Measurements from ENCODE around the gene ECHDC3. TPM values are rescaled to one million over a fixed set of nuclear protein-coding genes. Genes with fewer than 3 reads are reported as not detected.
A peak's percentile ranks its signal among the peaks of the same experiment; 100 is the strongest.

The ECHDC3 gene
- total and polyA plus RNA-seq, 2 of the 13 experiments (the other 11 are each of a cell fraction or from before 2014, with no cell fraction given) = not detected

DNA sequence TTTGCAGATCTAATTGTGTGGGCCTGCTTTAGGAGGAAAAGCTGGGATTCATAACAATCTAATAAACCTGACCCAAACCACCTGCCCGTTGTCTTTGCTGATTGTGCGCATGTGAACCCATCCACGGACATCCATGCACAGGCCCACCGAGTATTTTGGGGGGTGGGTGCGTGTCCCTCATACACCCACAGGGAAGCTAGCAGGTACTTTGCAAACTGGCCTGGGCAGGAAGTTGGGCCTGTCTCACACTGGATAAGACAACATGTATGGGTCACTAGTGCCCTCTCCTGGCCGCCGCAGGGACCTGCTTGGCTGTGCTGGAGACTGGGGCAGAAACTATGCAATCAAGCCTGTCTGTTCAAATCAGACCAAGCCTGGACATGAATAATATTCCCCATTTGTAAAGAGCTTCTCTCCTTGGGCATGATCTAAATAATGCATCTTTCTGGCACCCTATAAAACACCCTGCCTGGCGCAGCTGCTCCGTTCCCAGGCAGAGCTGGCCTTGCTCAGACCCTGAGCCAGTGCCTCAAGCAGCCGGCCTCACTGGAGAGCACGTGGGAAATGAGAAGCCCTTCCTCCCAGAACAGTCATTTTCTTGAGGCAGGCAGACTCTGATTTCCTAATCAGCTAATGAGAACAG, 15.8 kb downstream of the ECHDC3 start (continued):
- peak; percentile 67; the same call in 1 of the 2 replicates for TF ChIP-seq ZNF235 (CRISPR knock-in tag; IDR thresholded peaks at IDR 0.05; ENCODE audit: borderline replicate concordance)
- TF ChIP-seq, protein P1, sequence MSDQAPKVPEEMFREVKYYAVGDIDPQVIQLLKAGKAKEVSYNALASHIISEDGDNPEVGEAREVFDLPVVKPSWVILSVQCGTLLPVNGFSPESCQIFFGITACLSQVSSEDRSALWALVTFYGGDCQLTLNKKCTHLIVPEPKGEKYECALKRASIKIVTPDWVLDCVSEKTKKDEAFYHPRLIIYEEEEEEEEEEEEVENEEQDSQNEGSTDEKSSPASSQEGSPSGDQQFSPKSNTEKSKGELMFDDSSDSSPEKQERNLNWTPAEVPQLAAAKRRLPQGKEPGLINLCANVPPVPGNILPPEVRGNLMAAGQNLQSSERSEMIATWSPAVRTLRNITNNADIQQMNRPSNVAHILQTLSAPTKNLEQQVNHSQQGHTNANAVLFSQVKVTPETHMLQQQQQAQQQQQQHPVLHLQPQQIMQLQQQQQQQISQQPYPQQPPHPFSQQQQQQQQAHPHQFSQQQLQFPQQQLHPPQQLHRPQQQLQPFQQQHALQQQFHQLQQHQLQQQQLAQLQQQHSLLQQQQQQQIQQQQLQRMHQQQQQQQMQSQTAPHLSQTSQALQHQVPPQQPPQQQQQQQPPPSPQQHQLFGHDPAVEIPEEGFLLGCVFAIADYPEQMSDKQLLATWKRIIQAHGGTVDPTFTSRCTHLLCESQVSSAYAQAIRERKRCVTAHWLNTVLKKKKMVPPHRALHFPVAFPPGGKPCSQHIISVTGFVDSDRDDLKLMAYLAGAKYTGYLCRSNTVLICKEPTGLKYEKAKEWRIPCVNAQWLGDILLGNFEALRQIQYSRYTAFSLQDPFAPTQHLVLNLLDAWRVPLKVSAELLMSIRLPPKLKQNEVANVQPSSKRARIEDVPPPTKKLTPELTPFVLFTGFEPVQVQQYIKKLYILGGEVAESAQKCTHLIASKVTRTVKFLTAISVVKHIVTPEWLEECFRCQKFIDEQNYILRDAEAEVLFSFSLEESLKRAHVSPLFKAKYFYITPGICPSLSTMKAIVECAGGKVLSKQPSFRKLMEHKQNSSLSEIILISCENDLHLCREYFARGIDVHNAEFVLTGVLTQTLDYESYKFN (CRISPR knock-in tag; conservative IDR thresholded peaks at IDR 0.05) = peak; percentile 47; the same call in 1 of the 2 replicates
- TF ChIP-seq, protein P2, sequence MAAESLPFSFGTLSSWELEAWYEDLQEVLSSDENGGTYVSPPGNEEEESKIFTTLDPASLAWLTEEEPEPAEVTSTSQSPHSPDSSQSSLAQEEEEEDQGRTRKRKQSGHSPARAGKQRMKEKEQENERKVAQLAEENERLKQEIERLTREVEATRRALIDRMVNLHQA (CRISPR knock-in tag; IDR thresholded peaks at IDR 0.05) = no peak
- peak; percentile 99 for TF ChIP-seq STAG1 (CRISPR knock-in tag; IDR thresholded peaks at IDR 0.05)
- no peak for TF ChIP-seq PCBP2 (optimal IDR thresholded peaks at IDR 0.05; ENCODE audit: low read depth, low read length, poor library complexity, severe bottlenecking)
- 0 out of 2 replicates have a peak, but pooled peaks have one; percentile 69 for TF ChIP-seq ZNF567 (CRISPR knock-in tag; IDR thresholded peaks at IDR 0.05; ENCODE audit: borderline replicate concordance)
- TF ChIP-seq MEIS1 (CRISPR knock-in tag; IDR thresholded peaks at IDR 0.05; ENCODE audit: borderline replicate concordance) = 0 out of 2 replicates have a peak, but pooled peaks have one; percentile 17
- TF ChIP-seq FOXK2 (IDR thresholded peaks at IDR 0.05) = no peak
- TF ChIP-seq, protein P3, sequence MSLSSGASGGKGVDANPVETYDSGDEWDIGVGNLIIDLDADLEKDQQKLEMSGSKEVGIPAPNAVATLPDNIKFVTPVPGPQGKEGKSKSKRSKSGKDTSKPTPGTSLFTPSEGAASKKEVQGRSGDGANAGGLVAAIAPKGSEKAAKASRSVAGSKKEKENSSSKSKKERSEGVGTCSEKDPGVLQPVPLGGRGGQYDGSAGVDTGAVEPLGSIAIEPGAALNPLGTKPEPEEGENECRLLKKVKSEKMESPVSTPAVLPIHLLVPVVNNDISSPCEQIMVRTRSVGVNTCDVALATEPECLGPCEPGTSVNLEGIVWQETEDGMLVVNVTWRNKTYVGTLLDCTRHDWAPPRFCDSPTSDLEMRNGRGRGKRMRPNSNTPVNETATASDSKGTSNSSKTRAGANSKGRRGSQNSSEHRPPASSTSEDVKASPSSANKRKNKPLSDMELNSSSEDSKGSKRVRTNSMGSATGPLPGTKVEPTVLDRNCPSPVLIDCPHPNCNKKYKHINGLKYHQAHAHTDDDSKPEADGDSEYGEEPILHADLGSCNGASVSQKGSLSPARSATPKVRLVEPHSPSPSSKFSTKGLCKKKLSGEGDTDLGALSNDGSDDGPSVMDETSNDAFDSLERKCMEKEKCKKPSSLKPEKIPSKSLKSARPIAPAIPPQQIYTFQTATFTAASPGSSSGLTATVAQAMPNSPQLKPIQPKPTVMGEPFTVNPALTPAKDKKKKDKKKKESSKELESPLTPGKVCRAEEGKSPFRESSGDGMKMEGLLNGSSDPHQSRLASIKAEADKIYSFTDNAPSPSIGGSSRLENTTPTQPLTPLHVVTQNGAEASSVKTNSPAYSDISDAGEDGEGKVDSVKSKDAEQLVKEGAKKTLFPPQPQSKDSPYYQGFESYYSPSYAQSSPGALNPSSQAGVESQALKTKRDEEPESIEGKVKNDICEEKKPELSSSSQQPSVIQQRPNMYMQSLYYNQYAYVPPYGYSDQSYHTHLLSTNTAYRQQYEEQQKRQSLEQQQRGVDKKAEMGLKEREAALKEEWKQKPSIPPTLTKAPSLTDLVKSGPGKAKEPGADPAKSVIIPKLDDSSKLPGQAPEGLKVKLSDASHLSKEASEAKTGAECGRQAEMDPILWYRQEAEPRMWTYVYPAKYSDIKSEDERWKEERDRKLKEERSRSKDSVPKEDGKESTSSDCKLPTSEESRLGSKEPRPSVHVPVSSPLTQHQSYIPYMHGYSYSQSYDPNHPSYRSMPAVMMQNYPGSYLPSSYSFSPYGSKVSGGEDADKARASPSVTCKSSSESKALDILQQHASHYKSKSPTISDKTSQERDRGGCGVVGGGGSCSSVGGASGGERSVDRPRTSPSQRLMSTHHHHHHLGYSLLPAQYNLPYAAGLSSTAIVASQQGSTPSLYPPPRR (CRISPR knock-in tag; IDR thresholded peaks at IDR 0.05; ENCODE audit: borderline replicate concordance) = no peak
- TF ChIP-seq CAMTA2 (CRISPR knock-in tag; IDR thresholded peaks at IDR 0.05; ENCODE audit: borderline replicate concordance) = no peak
- TF ChIP-seq DMAP1 (CRISPR knock-in tag; IDR thresholded peaks at IDR 0.05) = peak; percentile 57; the same call in 1 of the 2 replicates
- peak; percentile 86; the same call in 1 of the 2 replicates for TF ChIP-seq ZNF598 (CRISPR knock-in tag; IDR thresholded peaks at IDR 0.05; ENCODE audit: borderline replicate concordance)
- TF ChIP-seq KMT2B (CRISPR knock-in tag; IDR thresholded peaks at IDR 0.05) = no peak
- TF ChIP-seq BCL6 (CRISPR knock-in tag; IDR thresholded peaks at IDR 0.05) = no peak; the same call in 1 of the 2 replicates
- TF ChIP-seq ATF7-NPFF (CRISPR knock-in tag; IDR thresholded peaks at IDR 0.05; ENCODE audit: low read depth) = 0 out of 2 replicates have a peak, but pooled peaks have one; percentile 36
- TF ChIP-seq, protein P4, sequence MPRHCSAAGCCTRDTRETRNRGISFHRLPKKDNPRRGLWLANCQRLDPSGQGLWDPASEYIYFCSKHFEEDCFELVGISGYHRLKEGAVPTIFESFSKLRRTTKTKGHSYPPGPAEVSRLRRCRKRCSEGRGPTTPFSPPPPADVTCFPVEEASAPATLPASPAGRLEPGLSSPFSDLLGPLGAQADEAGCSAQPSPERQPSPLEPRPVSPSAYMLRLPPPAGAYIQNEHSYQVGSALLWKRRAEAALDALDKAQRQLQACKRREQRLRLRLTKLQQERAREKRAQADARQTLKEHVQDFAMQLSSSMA (CRISPR knock-in tag; IDR thresholded peaks at IDR 0.05) = no peak
- TF ChIP-seq, protein P5, sequence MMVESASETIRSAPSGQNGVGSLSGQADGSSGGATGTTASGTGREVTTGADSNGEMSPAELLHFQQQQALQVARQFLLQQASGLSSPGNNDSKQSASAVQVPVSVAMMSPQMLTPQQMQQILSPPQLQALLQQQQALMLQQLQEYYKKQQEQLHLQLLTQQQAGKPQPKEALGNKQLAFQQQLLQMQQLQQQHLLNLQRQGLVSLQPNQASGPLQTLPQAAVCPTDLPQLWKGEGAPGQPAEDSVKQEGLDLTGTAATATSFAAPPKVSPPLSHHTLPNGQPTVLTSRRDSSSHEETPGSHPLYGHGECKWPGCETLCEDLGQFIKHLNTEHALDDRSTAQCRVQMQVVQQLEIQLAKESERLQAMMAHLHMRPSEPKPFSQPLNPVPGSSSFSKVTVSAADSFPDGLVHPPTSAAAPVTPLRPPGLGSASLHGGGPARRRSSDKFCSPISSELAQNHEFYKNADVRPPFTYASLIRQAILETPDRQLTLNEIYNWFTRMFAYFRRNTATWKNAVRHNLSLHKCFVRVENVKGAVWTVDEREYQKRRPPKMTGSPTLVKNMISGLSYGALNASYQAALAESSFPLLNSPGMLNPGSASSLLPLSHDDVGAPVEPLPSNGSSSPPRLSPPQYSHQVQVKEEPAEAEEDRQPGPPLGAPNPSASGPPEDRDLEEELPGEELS (CRISPR knock-in tag; IDR thresholded peaks at IDR 0.05) = 0 out of 2 replicates have a peak, but pooled peaks have one; percentile 13

Measured in HepG2 (cell line).